ENCODE results near the gene ASCL2. TPM values are rescaled to one million over a fixed set of nuclear protein-coding genes. Genes with fewer than 3 reads are reported as not detected.
A peak's percentile ranks its signal among the peaks of the same experiment; 100 is the strongest.

ASCL2 gene
- total and polyA plus RNA-seq, 3 donors from 2014 or later: 1.3 to 5.8 (median 4.8) TPM

GRCh38 chr11:2271077-2271326, 614 bp upstream of the ASCL2 start:
- H3K4me3 ChIP-seq: peak overlapping the region; percentile 9 to 57
- no peak for TF ChIP-seq CTCF (IDR thresholded peaks at IDR 0.05)
- no peak for TF ChIP-seq POLR2A (IDR thresholded peaks at IDR 0.05)
- peaks cover 3% of the 10 kb centered on the region for H3K27me3 ChIP-seq

GRCh38 chr11:2269601-2270321, 627 bp downstream of the ASCL2 start:
- H3K27ac ChIP-seq: peak overlapping the region in 1 of 2 donors; percentile 69
- 1 to 2% methylated on average over 34 to 89 of the region's 104 CpGs for WGBS, 2 donors
- H3K4me1 ChIP-seq: peaks cover 9% of the 10 kb centered on the region
- H3K9me3 ChIP-seq: no peaks in the 10 kb centered on the region
- DNase-seq: peak; percentile 68
- peak overlapping the region; percentile 45 to 57 for H3K4me3 ChIP-seq
- H3K27me3 ChIP-seq: peaks cover 3% of the 10 kb centered on the region
- intact Hi-C loops (cut with DNase I; ENCODE audit: low total_unique reads): no loop called here
- no peaks in the 10 kb centered on the region for H3K36me3 ChIP-seq (ENCODE audit: low read depth, missing control alignments)
- TF ChIP-seq CTCF (IDR thresholded peaks at IDR 0.05): no peak

More at GRCh38 chr11:2271077-2271326, 614 bp upstream of the ASCL2 start:
- 3% methylated on average over 26 of the region's 28 CpGs; no CpG with 5 or more reads in 1 of the 2 donors for WGBS, 2 donors
- Histone ChIP-seq H3K27ac (no peak overlapping the region), H3K9me3 (no peaks in the 10 kb centered on the region), H3K36me3 (ENCODE audit: low read depth, missing control alignments) (no peaks in the 10 kb centered on the region), H3K4me1 (peaks cover 9% of the 10 kb centered on the region)
- peak; percentile 71 for DNase-seq
- intact Hi-C loops (cut with DNase I; ENCODE audit: low total_unique reads): no loop called here

- Histone ChIP-seq H3K27ac (peak overlapping the region in 1 of 2 donors; percentile 69), H3K9me3 (no peaks in the 10 kb centered on the region), H3K4me1 (peaks cover 9% of the 10 kb centered on the region), H3K4me3 (peak overlapping the region; percentile 45 to 57), H3K36me3 (ENCODE audit: low read depth, missing control alignments) (no peaks in the 10 kb centered on the region), H3K27me3 (peaks cover 3% of the 10 kb centered on the region)
- DNase-seq: peak; percentile 22
- no peak for TF ChIP-seq POLR2A (IDR thresholded peaks at IDR 0.05)
- no peak for TF ChIP-seq CTCF (IDR thresholded peaks at IDR 0.05)
- WGBS, 2 donors: 0 to 2% methylated on average over 10 to 89 of the region's 89 CpGs
- intact Hi-C loops (cut with DNase I; ENCODE audit: low total_unique reads): no loop called here
Measured at GRCh38 chr11:2268729-2269600, 1.4 kb downstream of the ASCL2 start.

- H3K4me3 ChIP-seq: no peak overlapping the region
- H3K36me3 ChIP-seq (ENCODE audit: low read depth, missing control alignments): no peaks in the 10 kb centered on the region
- 53 to 68% methylated on average over 5 to 26 of the region's 26 CpGs for WGBS, 2 donors
- H3K9me3 ChIP-seq: no peaks in the 10 kb centered on the region
- H3K27me3 ChIP-seq: peaks cover 3% of the 10 kb centered on the region
- peak; percentile 12 for DNase-seq
- no peak for TF ChIP-seq CTCF (IDR thresholded peaks at IDR 0.05)
- no peak for TF ChIP-seq POLR2A (IDR thresholded peaks at IDR 0.05)
- intact Hi-C loops (cut with DNase I; ENCODE audit: low total_unique reads): no loop called here
- H3K4me1 ChIP-seq: peaks cover 9% of the 10 kb centered on the region
- H3K27ac ChIP-seq: no peak overlapping the region
Measured at GRCh38 chr11:2267851-2268728, 2.3 kb downstream of the ASCL2 start.
